ENCODE data around the gene ITGA2B.
A peak's percentile ranks its signal among the peaks of the same experiment; 100 is the strongest.
"Not testable (repeated sequence)": the region's sequence is repeated elsewhere in the genome, so short reads cannot be mapped to it uniquely, and the experiment has no call there.

Gene ITGA2B

DNA sequence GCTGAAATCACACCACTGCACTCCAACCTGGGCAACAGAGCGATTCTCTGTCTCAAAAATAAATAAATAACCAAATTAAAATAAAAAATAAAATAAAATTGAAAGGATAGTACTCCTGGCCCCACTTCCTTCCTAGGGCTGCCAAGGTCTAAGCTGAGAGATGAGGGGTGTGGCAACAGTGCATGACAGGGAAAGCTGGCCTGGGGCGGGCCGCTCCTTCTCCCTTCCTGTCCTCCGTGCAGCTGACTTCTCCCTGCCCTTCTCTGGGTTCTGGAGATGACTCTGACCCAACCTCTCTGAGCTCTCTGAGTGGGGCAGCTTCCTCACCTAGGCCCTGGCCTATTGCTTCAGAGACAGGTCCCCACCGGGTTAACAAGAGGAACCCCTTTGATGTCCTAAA lies 56.1 kb downstream of the ITGA2B start:
- H3K4me1 ChIP-seq (ENCODE audit: control insufficient read depth, insufficient read depth, low read length, poor library complexity, severe bottlenecking): peaks cover 5% of the 10 kb centered on the region
- no peak overlapping the region for H3K27ac ChIP-seq (ENCODE audit: insufficient read depth, low read length, poor library complexity, severe bottlenecking)
- DNase-seq: no peak
- H3K27me3 ChIP-seq (replicated peaks; ENCODE audit: control insufficient read depth, insufficient read depth, low read length, poor library complexity, severe bottlenecking): no peaks in the 10 kb centered on the region
- no peaks in the 10 kb centered on the region for H3K36me3 ChIP-seq (ENCODE audit: control insufficient read depth, insufficient read depth, low read length)
- H3K4me3 ChIP-seq (ENCODE audit: insufficient read depth, low read depth, low read length, poor library complexity, severe bottlenecking): no peak overlapping the region
- H3K9me3 ChIP-seq (ENCODE audit: control insufficient read depth, low read length): no peaks in the 10 kb centered on the region

DNA sequence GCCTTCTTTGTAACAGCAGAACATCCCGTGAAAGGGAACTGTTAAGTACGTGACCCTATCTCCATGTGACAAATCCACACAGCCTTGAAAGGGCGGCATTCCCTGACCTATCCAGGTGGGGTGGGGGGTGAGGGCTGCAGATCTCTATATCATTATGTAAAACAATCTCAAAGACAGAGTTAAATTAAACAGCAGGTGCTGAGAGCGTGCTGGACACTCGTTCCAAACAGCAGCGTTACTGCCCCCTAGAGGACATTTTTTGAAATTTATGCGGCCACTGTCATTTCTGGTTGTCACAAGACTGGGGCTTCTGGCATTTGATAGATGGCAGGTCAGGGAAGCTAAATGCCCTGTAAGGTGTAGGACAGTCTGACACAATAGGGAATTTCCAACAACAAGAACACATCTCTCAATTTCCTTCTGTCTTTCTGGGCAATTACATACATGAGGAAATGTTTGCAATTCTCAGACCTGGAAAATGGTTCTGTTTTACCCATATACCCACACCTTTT lies 58.1 kb downstream of the ITGA2B start:
- peak; percentile 46 to 59 (median 51) for DNase-seq
- H3K27me3 ChIP-seq (replicated peaks; ENCODE audit: control insufficient read depth, insufficient read depth, low read length, poor library complexity, severe bottlenecking): no peaks in the 10 kb centered on the region
- no peak overlapping the region for H3K27ac ChIP-seq (ENCODE audit: insufficient read depth, low read length, poor library complexity, severe bottlenecking)
- peaks cover 5% of the 10 kb centered on the region for H3K4me1 ChIP-seq (ENCODE audit: control insufficient read depth, insufficient read depth, low read length, poor library complexity, severe bottlenecking)
- H3K36me3 ChIP-seq (ENCODE audit: control insufficient read depth, insufficient read depth, low read length): no peaks in the 10 kb centered on the region
- no peak overlapping the region for H3K4me3 ChIP-seq (ENCODE audit: insufficient read depth, low read depth, low read length, poor library complexity, severe bottlenecking)
- no peaks in the 10 kb centered on the region for H3K9me3 ChIP-seq (ENCODE audit: control insufficient read depth, low read length)

- not testable (repeated sequence) for H3K36me3 ChIP-seq (ENCODE audit: control insufficient read depth, insufficient read depth, low read length); H3K27ac ChIP-seq (ENCODE audit: insufficient read depth, low read length, poor library complexity, severe bottlenecking); H3K27me3 ChIP-seq (replicated peaks; ENCODE audit: control insufficient read depth, insufficient read depth, low read length, poor library complexity, severe bottlenecking); H3K4me3 ChIP-seq (ENCODE audit: insufficient read depth, low read depth, low read length, poor library complexity, severe bottlenecking); H3K4me1 ChIP-seq (ENCODE audit: control insufficient read depth, insufficient read depth, low read length, poor library complexity, severe bottlenecking); H3K9me3 ChIP-seq (ENCODE audit: control insufficient read depth, low read length); DNase-seq
Observed at GRCh38 chr17:44330263-44330662, 59.2 kb downstream of the ITGA2B start.

GRCh38 chr17:44329516-44329915 lies 59.9 kb downstream of the ITGA2B start:
- not testable (repeated sequence) for H3K27ac ChIP-seq (ENCODE audit: insufficient read depth, low read length, poor library complexity, severe bottlenecking); H3K36me3 ChIP-seq (ENCODE audit: control insufficient read depth, insufficient read depth, low read length); DNase-seq; H3K27me3 ChIP-seq (replicated peaks; ENCODE audit: control insufficient read depth, insufficient read depth, low read length, poor library complexity, severe bottlenecking); H3K4me3 ChIP-seq (ENCODE audit: insufficient read depth, low read depth, low read length, poor library complexity, severe bottlenecking); H3K9me3 ChIP-seq (ENCODE audit: control insufficient read depth, low read length); H3K4me1 ChIP-seq (ENCODE audit: control insufficient read depth, insufficient read depth, low read length, poor library complexity, severe bottlenecking)

GRCh38 chr17:44327715-44328449 lies 61.6 kb downstream of the ITGA2B start:
- Histone ChIP-seq H3K9me3 (ENCODE audit: control insufficient read depth, low read length) (no peaks in the 10 kb centered on the region), H3K27ac (ENCODE audit: insufficient read depth, low read length, poor library complexity, severe bottlenecking) (no peak overlapping the region), H3K36me3 (ENCODE audit: control insufficient read depth, insufficient read depth, low read length) (no peaks in the 10 kb centered on the region), H3K27me3 (replicated peaks; ENCODE audit: control insufficient read depth, insufficient read depth, low read length, poor library complexity, severe bottlenecking) (no peaks in the 10 kb centered on the region), H3K4me1 (ENCODE audit: control insufficient read depth, insufficient read depth, low read length, poor library complexity, severe bottlenecking) (peaks cover 14% of the 10 kb centered on the region), H3K4me3 (ENCODE audit: insufficient read depth, low read depth, low read length, poor library complexity, severe bottlenecking) (no peak overlapping the region)
- DNase-seq: no peak

GRCh38 chr17:44326861-44327444 lies 62.5 kb downstream of the ITGA2B start:
- no peaks in the 10 kb centered on the region for H3K27me3 ChIP-seq (replicated peaks; ENCODE audit: control insufficient read depth, insufficient read depth, low read length, poor library complexity, severe bottlenecking)
- H3K27ac ChIP-seq (ENCODE audit: insufficient read depth, low read length, poor library complexity, severe bottlenecking): peak overlapping the region; percentile 89
- H3K4me3 ChIP-seq (ENCODE audit: insufficient read depth, low read depth, low read length, poor library complexity, severe bottlenecking): peak overlapping the region; percentile 38

GRCh38 chr17:44324571-44325275 lies 64.7 kb downstream of the ITGA2B start, which contains the start of gene SLC25A39:
SLC25A39 (minus strand) TSS chr17:44324823; CDS start chr17:44323562, 1,261 bp downstream.
- H3K4me1 ChIP-seq (ENCODE audit: control insufficient read depth, insufficient read depth, low read length, poor library complexity, severe bottlenecking): peaks cover 8% of the 10 kb centered on the region
- peak within 1 kb of the TSS; percentile 85 for H3K4me3 ChIP-seq (ENCODE audit: insufficient read depth, low read depth, low read length, poor library complexity, severe bottlenecking)
- peak; percentile 89 to 90 (median 90) for DNase-seq
- H3K27ac ChIP-seq (ENCODE audit: insufficient read depth, low read length, poor library complexity, severe bottlenecking): peak within 1 kb of the TSS; percentile 89
- H3K36me3 ChIP-seq (ENCODE audit: control insufficient read depth, insufficient read depth, low read length): peaks cover 22% of the 10 kb centered on the region
- no peaks in the 10 kb centered on the region for H3K27me3 ChIP-seq (replicated peaks; ENCODE audit: control insufficient read depth, insufficient read depth, low read length, poor library complexity, severe bottlenecking)
- H3K9me3 ChIP-seq (ENCODE audit: control insufficient read depth, low read length): no peaks in the 10 kb centered on the region

More at GRCh38 chr17:44326861-44327444, 62.5 kb downstream of the ITGA2B start:
- DNase-seq: peak; percentile 87 to 90 (median 90)
- Histone ChIP-seq H3K36me3 (ENCODE audit: control insufficient read depth, insufficient read depth, low read length) (no peaks in the 10 kb centered on the region), H3K9me3 (ENCODE audit: control insufficient read depth, low read length) (no peaks in the 10 kb centered on the region), H3K4me1 (ENCODE audit: control insufficient read depth, insufficient read depth, low read length, poor library complexity, severe bottlenecking) (peaks cover 14% of the 10 kb centered on the region)

GRCh38 chr17:44324092-44324570 lies 65.3 kb downstream of the ITGA2B start:
- DNase-seq: no peak
- H3K4me3 ChIP-seq (ENCODE audit: insufficient read depth, low read depth, low read length, poor library complexity, severe bottlenecking): peak overlapping the region; percentile 85
- H3K27me3 ChIP-seq (replicated peaks; ENCODE audit: control insufficient read depth, insufficient read depth, low read length, poor library complexity, severe bottlenecking): no peaks in the 10 kb centered on the region
- H3K36me3 ChIP-seq (ENCODE audit: control insufficient read depth, insufficient read depth, low read length): peaks cover 25% of the 10 kb centered on the region
- H3K27ac ChIP-seq (ENCODE audit: insufficient read depth, low read length, poor library complexity, severe bottlenecking): peak overlapping the region; percentile 89
- H3K9me3 ChIP-seq (ENCODE audit: control insufficient read depth, low read length): no peaks in the 10 kb centered on the region
- H3K4me1 ChIP-seq (ENCODE audit: control insufficient read depth, insufficient read depth, low read length, poor library complexity, severe bottlenecking): peaks cover 8% of the 10 kb centered on the region

GRCh38 chr17:44323359-44324091 lies 65.9 kb downstream of the ITGA2B start:
- H3K4me3 ChIP-seq (ENCODE audit: insufficient read depth, low read depth, low read length, poor library complexity, severe bottlenecking): peak overlapping the region; percentile 85
- H3K27me3 ChIP-seq (replicated peaks; ENCODE audit: control insufficient read depth, insufficient read depth, low read length, poor library complexity, severe bottlenecking): no peaks in the 10 kb centered on the region
- H3K4me1 ChIP-seq (ENCODE audit: control insufficient read depth, insufficient read depth, low read length, poor library complexity, severe bottlenecking): peaks cover 8% of the 10 kb centered on the region
- H3K27ac ChIP-seq (ENCODE audit: insufficient read depth, low read length, poor library complexity, severe bottlenecking): peak overlapping the region; percentile 89
- H3K36me3 ChIP-seq (ENCODE audit: control insufficient read depth, insufficient read depth, low read length): peaks cover 25% of the 10 kb centered on the region
- DNase-seq: no peak
- H3K9me3 ChIP-seq (ENCODE audit: control insufficient read depth, low read length): no peaks in the 10 kb centered on the region
